GM23338 (cell line): Measurements from ENCODE around the gene LYL1. TPM values are rescaled to one million over a fixed set of nuclear protein-coding genes. Genes with fewer than 3 reads are reported as not detected.

Source experiments
- ATAC-seq: fragments of 200-7000 bp; cut with Tn5 transposase; 3 replicates; pipeline ENCODE4 v1.9.1; 2020
- DNase-seq: peaks from one replicate; pipeline ENCODE4 v3.0.0-alpha.2; 2015; ENCODE audit warnings: low spot score
- H2AFZ ChIP-seq: fragments of 200-600 bp; sonication (generic); 2 replicates; pipeline ENCODE4 v1.8.0; 2016; ENCODE audit warnings: antibody characterized with exemption, mild to moderate bottlenecking, moderate library complexity
- H3F3A ChIP-seq: fragments of 200-600 bp; sonication (generic); replicated peaks from 2 replicates; pipeline ENCODE4 v1.8.0; 2017; ENCODE audit warnings: antibody characterized with exemption, mixed run types, low read depth
- H3K27ac ChIP-seq: fragments of 200-600 bp; sonication (generic); 2 replicates; pipeline ENCODE4 v1.6.1; 2016; ENCODE audit warnings: low read depth
- H3K27me3 ChIP-seq: fragments of 200-600 bp; sonication (generic); 2 replicates; pipeline ENCODE4 v1.8.0; 2016; ENCODE audit warnings: mild to moderate bottlenecking, mixed run types, moderate library complexity; ENCODE audit not compliant: insufficient read depth
- H3K36me3 ChIP-seq: fragments of 200-600 bp; sonication (generic); 2 replicates; pipeline ENCODE4 v1.8.0; 2016; ENCODE audit warnings: mild to moderate bottlenecking; ENCODE audit not compliant: insufficient read depth
- H3K4me1 ChIP-seq: fragments of 200-600 bp; sonication (generic); 2 replicates; pipeline ENCODE4 v1.8.0; 2016; ENCODE audit warnings: mild to moderate bottlenecking, moderate library complexity; ENCODE audit not compliant: insufficient read depth
- H3K4me2 ChIP-seq: fragments of 200-600 bp; sonication (generic); 2 replicates; pipeline ENCODE4 v1.7.1; 2017; ENCODE audit warnings: mixed run types
- H3K4me3 ChIP-seq: fragments of 200-600 bp; sonication (generic); 2 replicates; pipeline ENCODE4 v1.6.1; 2016; ENCODE audit warnings: mixed run types
- H3K79me2 ChIP-seq: fragments of 200-600 bp; sonication (generic); replicated peaks from 2 replicates; pipeline ENCODE4 v1.8.0; 2017; ENCODE audit warnings: mild to moderate bottlenecking; ENCODE audit not compliant: insufficient read depth
- H3K9me2 ChIP-seq: fragments of 200-600 bp; sonication (generic); 2 replicates; pipeline ENCODE4 v1.8.0; 2017; ENCODE audit not compliant: insufficient read depth
- H4K20me1 ChIP-seq: fragments of 200-600 bp; sonication (generic); replicated peaks from 2 replicates; pipeline ENCODE4 v1.8.0; 2017; ENCODE audit warnings: mild to moderate bottlenecking; ENCODE audit not compliant: insufficient read depth
- H3K27ac Mint-ChIP-seq: 2 replicates; pipeline ENCODE4 v1.8.0; 2020; ENCODE audit warnings: inconsistent platforms, mild to moderate bottlenecking, moderate library complexity, mixed read lengths
- H3K27me3 Mint-ChIP-seq: 3 replicates; pipeline ENCODE4 v1.8.0; 2022; ENCODE audit warnings: low read depth, mild to moderate bottlenecking, moderate library complexity, mixed read lengths, inconsistent platforms; ENCODE audit not compliant: insufficient read depth, poor library complexity
- H3K36me3 Mint-ChIP-seq: 3 replicates; pipeline ENCODE4 v1.8.0; 2021; ENCODE audit warnings: low read depth, mild to moderate bottlenecking, inconsistent platforms, moderate library complexity, mixed read lengths
- H3K4me1 Mint-ChIP-seq: 3 replicates; pipeline ENCODE4 v1.8.0; 2020; ENCODE audit warnings: mild to moderate bottlenecking, inconsistent platforms, mixed read lengths
- H3K4me3 Mint-ChIP-seq: 3 replicates; pipeline ENCODE4 v1.8.0; 2021; ENCODE audit warnings: moderate library complexity, mild to moderate bottlenecking, inconsistent platforms, mixed read lengths
- H3K9me3 Mint-ChIP-seq: 3 replicates; pipeline ENCODE4 v1.8.0; 2020; ENCODE audit warnings: moderate library complexity, mild to moderate bottlenecking, inconsistent platforms, mixed read lengths
- CREB1 ChIP-seq: fragments of 250-450 bp; sonication (Bioruptor Pico); IDR thresholded peaks from 2 replicates; pipeline ENCODE4 v1.5.0; 2020; ENCODE audit warnings: low read depth, mild to moderate bottlenecking, moderate library complexity
- NANOG ChIP-seq: IDR thresholded peaks from 2 replicates; pipeline ENCODE4 v1.6.1; 2016; ENCODE audit warnings: antibody characterized with exemption, borderline replicate concordance
- POLR2AphosphoS5 ChIP-seq: IDR thresholded peaks from 2 replicates; pipeline ENCODE4 v1.6.1; 2016; ENCODE audit warnings: antibody characterized with exemption, low read depth
- STAT1 ChIP-seq: IDR thresholded peaks from one replicate; pipeline ENCODE4 v1.6.1; 2016; ENCODE audit warnings: antibody characterized with exemption; ENCODE audit not compliant: unreplicated experiment
- ZNF331 ChIP-seq: fragments of 250-450 bp; sonication (Bioruptor Pico); IDR thresholded peaks from 2 replicates; pipeline ENCODE4 v1.5.0; 2020; ENCODE audit warnings: low read depth, mild to moderate bottlenecking, moderate library complexity
- ZNF462 ChIP-seq: fragments of 250-450 bp; sonication (Bioruptor Pico); IDR thresholded peaks from 2 replicates; pipeline ENCODE4 v1.5.0; 2020; ENCODE audit warnings: mild to moderate bottlenecking, moderate library complexity
- polyA plus RNA-seq: library from polyadenylated mRNA; unstranded; fragments of >200 nt; fragmentation: Nextera tagmentation; extraction: Ambion mirVana; gene quantifications from 2 replicates; pipeline ENCODE4 v1.2.1, GENCODE V29; 2016
- total RNA-seq: library from RNA; depleted of rRNA; stranded (reverse); fragments of >200 nt; shearing (Covaris generic); gene quantifications from 2 replicates; pipeline ENCODE4 v1.2.3, GENCODE V29; 2014

LYL1 gene
- total and polyA plus RNA-seq, 2 experiments from 2014 or later = 1.2 to 2.2 TPM

- ATAC-seq (no peak), DNase-seq (no peak)
- no peak overlapping the region for H3K4me3 ChIP-seq
- H3K27ac ChIP-seq = no peak overlapping the region
- no peak overlapping the region for H2AFZ ChIP-seq
- H3K9me2 ChIP-seq = no peaks in the 10 kb centered on the region
- H3K4me1 Mint-ChIP-seq = peaks cover 11% of the 10 kb centered on the region
- peaks cover 7% of the 10 kb centered on the region; the same call in 1 of the 2 replicates for H3F3A ChIP-seq
- H3K27me3 Mint-ChIP-seq = peaks cover 59% of the 10 kb centered on the region
- no peaks in the 10 kb centered on the region for H3K36me3 ChIP-seq
- peaks cover 4% of the 10 kb centered on the region; the same call in 2 of the 3 replicates for H3K9me3 Mint-ChIP-seq
- H3K4me1 ChIP-seq = peaks cover 23% of the 10 kb centered on the region
- TF ChIP-seq CREB1 (CRISPR knock-in tag) (no peak), STAT1 (no peak), ZNF331 (CRISPR knock-in tag) (no peak), POLR2AphosphoS5 (no peak), ZNF462 (CRISPR knock-in tag) (no peak), NANOG (no peak)
- no peak overlapping the region for H3K4me2 ChIP-seq
- H3K79me2 ChIP-seq = no peaks in the 10 kb centered on the region
- no peak overlapping the region; the same call in 2 of the 3 replicates for H3K4me3 Mint-ChIP-seq
- H4K20me1 ChIP-seq = no peaks in the 10 kb centered on the region
- H3K27me3 ChIP-seq = peaks cover 64% of the 10 kb centered on the region
- H3K36me3 Mint-ChIP-seq = no peaks in the 10 kb centered on the region; the same call in 2 of the 3 replicates
- H3K27ac Mint-ChIP-seq = no peak overlapping the region
Observed at GRCh38 chr19:13063461-13064091, 39.1 kb downstream of the LYL1 start.
